Measurements from ENCODE around the gene NACC2. TPM values are rescaled to one million over a fixed set of nuclear protein-coding genes. Genes with fewer than 3 reads are reported as not detected.

Gene NACC2
- total RNA-seq, 2 experiments from 2014 or later = 6.0 to 6.2 TPM

DNA sequence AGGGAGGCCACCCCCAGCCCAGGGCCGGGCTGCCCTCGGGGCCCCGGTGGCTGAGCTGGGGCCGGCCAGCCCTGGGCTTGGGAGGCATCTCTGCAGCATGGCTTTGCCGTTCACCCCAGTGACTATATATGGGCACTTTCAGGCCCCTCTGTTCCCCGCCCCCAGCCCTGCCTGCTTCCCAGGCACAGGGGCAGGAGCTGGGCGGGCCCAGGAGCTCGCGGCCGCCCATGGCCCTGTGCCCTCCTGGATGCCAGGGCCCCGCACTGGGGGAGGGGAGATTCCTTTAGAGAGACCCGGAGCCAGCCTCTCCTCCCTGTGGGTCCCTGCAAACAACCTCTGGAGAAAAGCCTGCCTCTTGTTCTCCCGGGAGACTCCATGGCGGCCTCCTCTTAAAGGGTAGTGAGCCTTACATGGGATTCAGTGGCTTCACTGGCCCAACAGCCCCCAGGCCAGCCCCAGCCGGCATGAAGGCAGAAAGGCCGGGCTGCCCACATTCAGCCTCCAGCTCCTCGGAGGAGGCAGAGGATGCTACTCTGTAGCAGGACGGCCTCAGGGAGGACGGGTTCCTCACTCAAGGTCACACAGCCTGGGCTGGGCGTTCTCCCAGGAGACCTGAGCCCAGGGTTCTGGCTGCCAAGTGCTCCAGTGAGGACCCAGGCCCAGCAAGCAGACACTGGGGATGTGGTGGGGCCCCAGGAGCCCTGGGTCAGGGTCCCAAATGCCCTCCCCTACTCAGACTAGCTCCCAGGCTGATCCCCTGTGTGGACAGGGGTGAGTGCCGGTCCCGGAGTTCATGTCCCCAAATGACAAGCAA lies 4.1 kb downstream of the NACC2 start:
- CTCF ChIA-PET = interaction anchor here (1.2 to 4.2 kb wide), 5 partner anchors 21 to 124 kb away, joined by 3 to 54 read pairs (median 5); no protein-coding TSS in a partner anchor
- no peak overlapping the region for H3K4me3 Mint-ChIP-seq
- peaks cover 9% of the 10 kb centered on the region for H3K4me1 Mint-ChIP-seq (ENCODE audit: low read depth)
- no peaks in the 10 kb centered on the region for H3K36me3 Mint-ChIP-seq (ENCODE audit: low read depth)
- no peaks in the 10 kb centered on the region for H3K9me3 Mint-ChIP-seq
- no peak for ATAC-seq
- intact Hi-C loops (cut with micrococcal nuclease) = no loop called here
- no peaks in the 10 kb centered on the region for H3K27me3 Mint-ChIP-seq
- TF ChIP-seq, protein P1, sequence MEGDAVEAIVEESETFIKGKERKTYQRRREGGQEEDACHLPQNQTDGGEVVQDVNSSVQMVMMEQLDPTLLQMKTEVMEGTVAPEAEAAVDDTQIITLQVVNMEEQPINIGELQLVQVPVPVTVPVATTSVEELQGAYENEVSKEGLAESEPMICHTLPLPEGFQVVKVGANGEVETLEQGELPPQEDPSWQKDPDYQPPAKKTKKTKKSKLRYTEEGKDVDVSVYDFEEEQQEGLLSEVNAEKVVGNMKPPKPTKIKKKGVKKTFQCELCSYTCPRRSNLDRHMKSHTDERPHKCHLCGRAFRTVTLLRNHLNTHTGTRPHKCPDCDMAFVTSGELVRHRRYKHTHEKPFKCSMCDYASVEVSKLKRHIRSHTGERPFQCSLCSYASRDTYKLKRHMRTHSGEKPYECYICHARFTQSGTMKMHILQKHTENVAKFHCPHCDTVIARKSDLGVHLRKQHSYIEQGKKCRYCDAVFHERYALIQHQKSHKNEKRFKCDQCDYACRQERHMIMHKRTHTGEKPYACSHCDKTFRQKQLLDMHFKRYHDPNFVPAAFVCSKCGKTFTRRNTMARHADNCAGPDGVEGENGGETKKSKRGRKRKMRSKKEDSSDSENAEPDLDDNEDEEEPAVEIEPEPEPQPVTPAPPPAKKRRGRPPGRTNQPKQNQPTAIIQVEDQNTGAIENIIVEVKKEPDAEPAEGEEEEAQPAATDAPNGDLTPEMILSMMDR (IDR thresholded peaks at IDR 0.05) = no peak
- DNase-seq = peak; percentile 1
- POLR2A ChIA-PET = interaction anchor here (0.6 to 1.1 kb wide), 3 partner anchors 10 to 77 kb away, joined by 3 read pairs; no protein-coding TSS in a partner anchor
- H3K27ac Mint-ChIP-seq = no peak overlapping the region

DNA sequence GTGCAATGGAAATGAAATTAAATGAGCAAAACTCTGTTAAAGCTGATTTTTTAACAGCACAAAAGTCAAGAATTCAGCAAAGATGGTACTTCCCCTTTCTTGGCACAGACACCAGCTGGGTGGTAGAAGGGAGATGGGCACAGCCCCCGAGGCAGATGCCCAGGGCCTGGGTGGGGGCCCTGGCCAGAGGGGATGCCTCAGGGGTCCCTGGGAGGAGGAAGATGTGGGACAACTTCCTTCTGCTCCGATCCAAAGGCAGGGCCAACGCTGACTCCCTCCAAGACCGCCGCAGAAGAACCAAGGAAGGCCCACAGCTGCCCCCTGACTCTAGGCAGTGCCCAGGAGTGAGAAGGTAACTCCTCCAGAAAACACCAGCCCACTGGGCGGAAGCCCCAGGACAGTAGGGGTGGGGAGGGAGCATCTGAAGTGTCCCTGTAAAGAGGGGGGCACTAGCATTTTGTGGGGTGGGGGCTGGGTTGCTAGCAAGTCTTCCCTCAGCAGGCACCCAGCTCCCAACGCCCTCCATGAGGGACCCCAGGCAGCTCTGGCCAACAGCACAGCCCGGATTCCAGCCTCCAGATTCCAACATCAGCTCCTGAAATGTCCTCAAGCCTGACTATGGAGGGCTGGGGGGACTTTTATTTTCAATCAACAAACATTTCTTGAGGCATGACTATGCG lies 4.9 kb downstream of the NACC2 start:
- no peak overlapping the region for H3K27ac Mint-ChIP-seq
- H3K36me3 Mint-ChIP-seq (ENCODE audit: low read depth) = no peaks in the 10 kb centered on the region
- ChIA-PET CTCF (interaction anchor here (1.1 to 4.2 kb wide), 8 partner anchors 22 to 123 kb away, joined by 3 to 54 read pairs (median 4); no protein-coding TSS in a partner anchor), POLR2A (interaction anchor here (0.6 to 1.1 kb wide), 2 partner anchors 15 to 23 kb away, joined by 3 read pairs; no protein-coding TSS in a partner anchor)
- H3K9me3 Mint-ChIP-seq = no peaks in the 10 kb centered on the region
- intact Hi-C loops (cut with micrococcal nuclease) = no loop called here
- no peak overlapping the region for H3K4me3 Mint-ChIP-seq
- H3K27me3 Mint-ChIP-seq = no peaks in the 10 kb centered on the region
- TF ChIP-seq, protein P1 (IDR thresholded peaks at IDR 0.05) = no peak
- peaks cover 9% of the 10 kb centered on the region for H3K4me1 Mint-ChIP-seq (ENCODE audit: low read depth)
- ATAC-seq (no peak), DNase-seq (peak; percentile 1)

DNA sequence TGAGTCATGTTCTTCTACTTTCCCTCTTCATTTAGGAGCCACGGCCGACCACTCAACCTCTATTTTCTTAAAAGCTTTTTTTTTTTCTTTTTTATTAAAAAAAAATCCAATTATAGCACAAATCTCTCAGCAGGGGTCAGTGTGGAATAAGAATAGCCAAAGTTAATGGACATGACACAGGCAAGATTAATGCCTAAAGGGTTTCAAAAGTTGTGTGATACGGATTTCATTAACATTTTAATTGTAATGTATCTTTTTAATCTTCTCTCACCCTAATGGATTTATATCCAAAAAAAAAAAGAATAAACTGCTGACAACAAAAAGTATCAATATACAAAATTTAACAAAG lies 5.4 kb downstream of the NACC2 start:
- peaks cover 11% of the 10 kb centered on the region for H3K4me1 Mint-ChIP-seq (ENCODE audit: low read depth)
- POLR2A ChIA-PET = interaction anchor here (0.6 to 1.1 kb wide), 2 partner anchors 14 to 24 kb away, joined by 3 read pairs; no protein-coding TSS in a partner anchor
- CTCF ChIA-PET = interaction anchor here (1.1 to 4.2 kb wide), 8 partner anchors 23 to 122 kb away, joined by 3 to 54 read pairs (median 4); no protein-coding TSS in a partner anchor
- TF ChIP-seq, protein P1 (IDR thresholded peaks at IDR 0.05) = peak; percentile 58
- intact Hi-C loops (cut with micrococcal nuclease) = loop anchor here (5.0 kb wide), 1 partner anchor 33 kb away; no protein-coding TSS in a partner anchor
- DNase-seq (peak; percentile 5), ATAC-seq (no peak)
- H3K36me3 Mint-ChIP-seq (ENCODE audit: low read depth) = no peaks in the 10 kb centered on the region
- H3K9me3 Mint-ChIP-seq = no peaks in the 10 kb centered on the region
- no peak overlapping the region for H3K27ac Mint-ChIP-seq
- no peak overlapping the region for H3K4me3 Mint-ChIP-seq
- no peaks in the 10 kb centered on the region for H3K27me3 Mint-ChIP-seq

DNA sequence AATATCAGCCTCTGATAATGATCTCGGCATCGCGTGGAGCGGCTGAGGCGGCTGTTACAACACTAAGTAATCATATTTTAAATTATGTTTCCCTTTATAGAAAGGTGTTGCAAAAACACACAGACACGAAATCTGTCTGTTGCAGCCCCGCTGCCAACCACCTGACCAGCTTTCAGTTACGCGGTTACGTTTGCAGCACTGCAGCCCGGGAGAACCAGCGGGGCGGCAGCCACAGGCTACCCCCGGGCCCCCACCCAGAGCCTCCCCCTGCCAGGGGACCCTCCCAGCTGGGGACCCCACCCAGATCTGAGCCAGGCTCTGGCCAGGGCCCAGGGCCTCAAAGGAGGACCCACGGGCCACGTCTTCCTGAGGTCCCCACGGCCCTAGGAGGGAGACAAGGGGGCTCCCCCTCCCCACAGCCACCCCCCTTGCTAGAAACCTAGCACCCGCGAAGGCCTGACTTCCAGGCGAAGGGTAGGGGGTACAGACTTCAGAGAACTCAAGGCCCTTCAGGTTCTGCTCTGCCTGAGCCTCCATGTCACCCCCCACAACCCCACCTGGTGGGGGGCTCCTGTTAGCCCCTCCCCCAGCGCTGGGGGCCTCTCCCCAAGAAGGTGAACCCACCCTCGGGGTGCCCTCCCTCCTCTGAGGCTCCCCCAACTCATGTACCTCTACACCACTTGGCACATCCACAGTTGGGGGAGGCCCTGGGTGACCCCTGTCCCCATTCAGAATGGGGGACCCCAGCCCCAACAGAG lies 6.0 kb downstream of the NACC2 start:
- no peak overlapping the region for H3K4me3 Mint-ChIP-seq
- ChIA-PET CTCF (interaction anchor here (1.1 to 4.2 kb wide), 6 partner anchors 23 to 122 kb away, joined by 3 to 54 read pairs (median 4); no protein-coding TSS in a partner anchor), POLR2A (interaction anchor here (0.6 kb wide), 1 partner anchor 14 kb away, joined by 3 read pairs; no protein-coding TSS in a partner anchor)
- H3K4me1 Mint-ChIP-seq (ENCODE audit: low read depth) = peaks cover 16% of the 10 kb centered on the region
- TF ChIP-seq, protein P1 (IDR thresholded peaks at IDR 0.05) = no peak
- no peak for ATAC-seq
- intact Hi-C loops (cut with micrococcal nuclease) = loop anchor here (5.0 kb wide), 1 partner anchor 33 kb away; no protein-coding TSS in a partner anchor
- H3K9me3 Mint-ChIP-seq = no peaks in the 10 kb centered on the region
- H3K36me3 Mint-ChIP-seq (ENCODE audit: low read depth) = no peaks in the 10 kb centered on the region
- H3K27me3 Mint-ChIP-seq = no peaks in the 10 kb centered on the region
- DNase-seq = peak; percentile 30
- no peak overlapping the region for H3K27ac Mint-ChIP-seq

Measured in activated CD8-positive, alpha-beta T cell treated with anti-CD3 and anti-CD28 coated beads for 36 hours (primary cell).